ENCODE measurements around the gene KRT3.

Gene KRT3

GRCh38 chr12:52779914-52780313 lies 16.0 kb downstream of the KRT3 start (continued):
- TF ChIP-seq, protein P1, sequence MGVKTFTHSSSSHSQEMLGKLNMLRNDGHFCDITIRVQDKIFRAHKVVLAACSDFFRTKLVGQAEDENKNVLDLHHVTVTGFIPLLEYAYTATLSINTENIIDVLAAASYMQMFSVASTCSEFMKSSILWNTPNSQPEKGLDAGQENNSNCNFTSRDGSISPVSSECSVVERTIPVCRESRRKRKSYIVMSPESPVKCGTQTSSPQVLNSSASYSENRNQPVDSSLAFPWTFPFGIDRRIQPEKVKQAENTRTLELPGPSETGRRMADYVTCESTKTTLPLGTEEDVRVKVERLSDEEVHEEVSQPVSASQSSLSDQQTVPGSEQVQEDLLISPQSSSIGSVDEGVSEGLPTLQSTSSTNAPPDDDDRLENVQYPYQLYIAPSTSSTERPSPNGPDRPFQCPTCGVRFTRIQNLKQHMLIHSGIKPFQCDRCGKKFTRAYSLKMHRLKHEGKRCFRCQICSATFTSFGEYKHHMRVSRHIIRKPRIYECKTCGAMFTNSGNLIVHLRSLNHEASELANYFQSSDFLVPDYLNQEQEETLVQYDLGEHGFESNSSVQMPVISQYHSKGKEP (tag by site-specific recombination; IDR thresholded peaks at IDR 0.05) = no peak
- TF ChIP-seq ZNF140 (tag by site-specific recombination; IDR thresholded peaks at IDR 0.05) (no peak), ZNF138 (tag by site-specific recombination; IDR thresholded peaks at IDR 0.05; ENCODE audit: borderline replicate concordance) (no peak), ZSCAN23 (tag by site-specific recombination; IDR thresholded peaks at IDR 0.05) (no peak), HOXD13 (CRISPR knock-in tag; IDR thresholded peaks at IDR 0.05; ENCODE audit: borderline replicate concordance) (no peak), ZNF837 (tag by site-specific recombination; IDR thresholded peaks at IDR 0.05) (no peak), ZNF560 (tag by site-specific recombination; IDR thresholded peaks at IDR 0.05; ENCODE audit: borderline replicate concordance) (no peak)
- TF ChIP-seq, protein P2, sequence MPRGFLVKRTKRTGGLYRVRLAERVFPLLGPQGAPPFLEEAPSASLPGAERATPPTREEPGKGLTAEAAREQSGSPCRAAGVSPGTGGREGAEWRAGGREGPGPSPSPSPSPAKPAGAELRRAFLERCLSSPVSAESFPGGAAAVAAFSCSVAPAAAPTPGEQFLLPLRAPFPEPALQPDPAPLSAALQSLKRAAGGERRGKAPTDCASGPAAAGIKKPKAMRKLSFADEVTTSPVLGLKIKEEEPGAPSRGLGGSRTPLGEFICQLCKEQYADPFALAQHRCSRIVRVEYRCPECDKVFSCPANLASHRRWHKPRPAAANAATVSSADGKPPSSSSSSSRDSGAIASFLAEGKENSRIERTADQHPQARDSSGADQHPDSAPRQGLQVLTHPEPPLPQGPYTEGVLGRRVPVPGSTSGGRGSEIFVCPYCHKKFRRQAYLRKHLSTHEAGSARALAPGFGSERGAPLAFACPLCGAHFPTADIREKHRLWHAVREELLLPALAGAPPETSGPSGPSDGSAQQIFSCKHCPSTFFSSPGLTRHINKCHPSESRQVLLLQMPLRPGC (tag by site-specific recombination; IDR thresholded peaks at IDR 0.05) = no peak

DNA sequence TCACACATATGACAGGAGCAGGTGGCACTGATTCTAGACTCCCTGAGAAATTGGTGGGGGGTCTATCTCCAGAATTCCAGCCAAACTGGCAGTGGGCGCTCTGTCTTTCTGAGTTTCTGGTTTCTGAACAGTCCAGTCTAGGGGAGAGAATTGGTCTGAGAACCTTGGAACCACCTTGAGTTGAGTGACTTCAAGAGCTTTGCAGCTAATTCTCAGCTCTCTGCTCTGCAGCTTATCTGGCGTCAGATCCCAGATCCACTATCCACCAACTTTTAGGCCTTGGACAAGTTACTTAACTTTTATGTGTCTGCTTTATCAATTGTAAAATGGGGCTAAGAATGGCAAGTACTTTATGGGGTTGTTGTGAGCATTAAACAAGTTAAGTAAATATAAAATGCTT lies 17.1 kb downstream of the KRT3 start:
- Histone ChIP-seq H3K4me1 (ENCODE audit: control insufficient read depth, insufficient read depth, low read length) (no peaks in the 10 kb centered on the region), H3K4me3 (ENCODE audit: low read depth, low read length) (no peak overlapping the region), H3K27ac (ENCODE audit: extremely low read depth, low read depth, low read length) (no peak overlapping the region), H3K36me3 (ENCODE audit: control insufficient read depth in 2 of 2, insufficient read depth in 1 of 2, low read length in 2 of 2) (no peaks in the 10 kb centered on the region), H3K9me3 (ENCODE audit: control insufficient read depth, insufficient read depth, low read depth, low read length) (no peaks in the 10 kb centered on the region)
- TF ChIP-seq, protein P3, sequence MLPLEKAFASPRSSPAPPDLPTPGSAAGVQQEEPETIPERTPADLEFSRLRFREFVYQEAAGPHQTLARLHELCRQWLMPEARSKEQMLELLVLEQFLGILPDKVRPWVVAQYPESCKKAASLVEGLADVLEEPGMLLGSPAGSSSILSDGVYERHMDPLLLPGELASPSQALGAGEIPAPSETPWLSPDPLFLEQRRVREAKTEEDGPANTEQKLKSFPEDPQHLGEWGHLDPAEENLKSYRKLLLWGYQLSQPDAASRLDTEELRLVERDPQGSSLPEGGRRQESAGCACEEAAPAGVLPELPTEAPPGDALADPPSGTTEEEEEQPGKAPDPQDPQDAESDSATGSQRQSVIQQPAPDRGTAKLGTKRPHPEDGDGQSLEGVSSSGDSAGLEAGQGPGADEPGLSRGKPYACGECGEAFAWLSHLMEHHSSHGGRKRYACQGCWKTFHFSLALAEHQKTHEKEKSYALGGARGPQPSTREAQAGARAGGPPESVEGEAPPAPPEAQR (tag by site-specific recombination; IDR thresholded peaks at IDR 0.05) = no peak
- TF ChIP-seq ZNF571 (tag by site-specific recombination; IDR thresholded peaks at IDR 0.05) (no peak), ZNF140 (tag by site-specific recombination; IDR thresholded peaks at IDR 0.05) (no peak), ZNF311 (tag by site-specific recombination; IDR thresholded peaks at IDR 0.05; ENCODE audit: borderline replicate concordance) (no peak), ZBTB10 (tag by site-specific recombination; IDR thresholded peaks at IDR 0.05) (no peak), ZNF639 (tag by site-specific recombination; IDR thresholded peaks at IDR 0.05) (no peak), ZNF658 (tag by site-specific recombination; IDR thresholded peaks at IDR 0.05) (no peak), ZNF626 (tag by site-specific recombination; IDR thresholded peaks at IDR 0.05) (no peak), WT1 (tag by site-specific recombination; IDR thresholded peaks at IDR 0.05) (no peak), ZNF629 (tag by site-specific recombination; IDR thresholded peaks at IDR 0.05) (no peak), ZNF404 (tag by site-specific recombination; IDR thresholded peaks at IDR 0.05) (no peak), ZNF292 (tag by site-specific recombination; IDR thresholded peaks at IDR 0.05; ENCODE audit: borderline replicate concordance, low read depth) (no peak), ZNF138 (tag by site-specific recombination; IDR thresholded peaks at IDR 0.05; ENCODE audit: borderline replicate concordance) (no peak), ZNF747 (tag by site-specific recombination; IDR thresholded peaks at IDR 0.05) (no peak), TCF7L2 (IDR thresholded peaks at IDR 0.05; ENCODE audit: borderline replicate concordance, low read depth, low read length) (no peak), GLI2 (tag by site-specific recombination; IDR thresholded peaks at IDR 0.05; ENCODE audit: borderline replicate concordance, low read depth) (no peak)
- TF ChIP-seq, protein P4, sequence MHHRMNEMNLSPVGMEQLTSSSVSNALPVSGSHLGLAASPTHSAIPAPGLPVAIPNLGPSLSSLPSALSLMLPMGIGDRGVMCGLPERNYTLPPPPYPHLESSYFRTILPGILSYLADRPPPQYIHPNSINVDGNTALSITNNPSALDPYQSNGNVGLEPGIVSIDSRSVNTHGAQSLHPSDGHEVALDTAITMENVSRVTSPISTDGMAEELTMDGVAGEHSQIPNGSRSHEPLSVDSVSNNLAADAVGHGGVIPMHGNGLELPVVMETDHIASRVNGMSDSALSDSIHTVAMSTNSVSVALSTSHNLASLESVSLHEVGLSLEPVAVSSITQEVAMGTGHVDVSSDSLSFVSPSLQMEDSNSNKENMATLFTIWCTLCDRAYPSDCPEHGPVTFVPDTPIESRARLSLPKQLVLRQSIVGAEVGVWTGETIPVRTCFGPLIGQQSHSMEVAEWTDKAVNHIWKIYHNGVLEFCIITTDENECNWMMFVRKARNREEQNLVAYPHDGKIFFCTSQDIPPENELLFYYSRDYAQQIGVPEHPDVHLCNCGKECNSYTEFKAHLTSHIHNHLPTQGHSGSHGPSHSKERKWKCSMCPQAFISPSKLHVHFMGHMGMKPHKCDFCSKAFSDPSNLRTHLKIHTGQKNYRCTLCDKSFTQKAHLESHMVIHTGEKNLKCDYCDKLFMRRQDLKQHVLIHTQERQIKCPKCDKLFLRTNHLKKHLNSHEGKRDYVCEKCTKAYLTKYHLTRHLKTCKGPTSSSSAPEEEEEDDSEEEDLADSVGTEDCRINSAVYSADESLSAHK (tag by site-specific recombination; IDR thresholded peaks at IDR 0.05) = no peak
- TF ChIP-seq, protein P5, sequence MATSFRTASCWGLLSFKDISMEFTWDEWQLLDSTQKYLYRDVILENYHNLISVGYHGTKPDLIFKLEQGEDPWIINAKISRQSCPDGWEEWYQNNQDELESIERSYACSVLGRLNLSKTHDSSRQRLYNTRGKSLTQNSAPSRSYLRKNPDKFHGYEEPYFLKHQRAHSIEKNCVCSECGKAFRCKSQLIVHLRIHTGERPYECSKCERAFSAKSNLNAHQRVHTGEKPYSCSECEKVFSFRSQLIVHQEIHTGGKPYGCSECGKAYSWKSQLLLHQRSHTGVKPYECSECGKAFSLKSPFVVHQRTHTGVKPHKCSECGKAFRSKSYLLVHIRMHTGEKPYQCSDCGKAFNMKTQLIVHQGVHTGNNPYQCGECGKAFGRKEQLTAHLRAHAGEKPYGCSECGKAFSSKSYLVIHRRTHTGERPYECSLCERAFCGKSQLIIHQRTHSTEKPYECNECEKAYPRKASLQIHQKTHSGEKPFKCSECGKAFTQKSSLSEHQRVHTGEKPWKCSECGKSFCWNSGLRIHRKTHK (tag by site-specific recombination; IDR thresholded peaks at IDR 0.05) = no peak
- CTCF ChIA-PET = interaction anchor here (0.6 kb wide), 2 partner anchors 123 to 1877 kb away, joined by 3 to 5 read pairs; no protein-coding TSS in a partner anchor
- POLR2A ChIA-PET = interaction anchor here (0.6 kb wide), 1 partner anchor 153 kb away, joined by 3 read pairs; no protein-coding TSS in a partner anchor
